DOHH2 (cell line): Measurements from ENCODE around the gene RAD51B.

Source experiments
- EZH2phosphoT487 ChIP-seq: fragments of 200-600 bp; sonication (generic); IDR thresholded peaks from 2 replicates; pipeline ENCODE4 v1.6.1; 2017; ENCODE audit warnings: borderline replicate concordance, mild to moderate bottlenecking, antibody characterized with exemption, low read length, moderate library complexity, mixed read lengths
- TF ChIP-seq, protein P1 (sequence below): fragments of 200-600 bp; sonication (generic); IDR thresholded peaks from one replicate; pipeline ENCODE4 v1.5.1; 2014; ENCODE audit warnings: antibody characterized with exemption, mild to moderate bottlenecking, low read depth, low read length; ENCODE audit not compliant: poor library complexity, severe bottlenecking

DNA sequence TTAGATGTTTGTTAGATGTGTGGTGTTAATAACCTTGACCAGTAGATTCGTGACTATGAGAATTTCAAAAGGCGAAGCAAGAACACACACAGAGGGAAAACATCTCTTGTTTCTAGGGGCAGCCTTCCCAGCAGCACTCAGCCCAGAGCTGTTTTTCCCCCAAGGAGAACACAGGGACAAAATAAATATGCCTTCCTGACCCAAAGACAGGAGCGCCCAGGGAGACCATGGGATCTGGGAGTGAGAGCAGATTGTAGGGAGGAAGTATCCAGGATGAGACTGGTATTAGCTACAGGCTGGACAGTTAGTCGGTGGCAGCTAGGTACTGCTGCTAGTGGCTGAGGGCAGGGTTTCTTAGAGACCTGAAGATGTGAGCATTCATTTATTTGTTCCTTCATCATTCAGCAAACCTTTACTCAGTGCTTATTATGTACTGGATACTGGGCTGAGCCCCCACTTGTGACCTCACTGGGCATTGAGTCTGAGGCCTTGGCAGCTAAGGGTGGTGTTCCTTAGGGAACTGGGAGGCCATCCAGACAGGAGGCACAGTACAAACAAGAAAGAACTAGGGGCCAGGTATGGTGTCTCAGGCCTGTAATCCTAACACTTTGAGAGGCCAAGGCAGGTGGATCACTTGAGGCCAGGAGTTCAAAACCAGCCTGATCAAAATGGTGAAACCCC, 503.5 kb downstream of the RAD51B start:
- TF ChIP-seq, protein P1, sequence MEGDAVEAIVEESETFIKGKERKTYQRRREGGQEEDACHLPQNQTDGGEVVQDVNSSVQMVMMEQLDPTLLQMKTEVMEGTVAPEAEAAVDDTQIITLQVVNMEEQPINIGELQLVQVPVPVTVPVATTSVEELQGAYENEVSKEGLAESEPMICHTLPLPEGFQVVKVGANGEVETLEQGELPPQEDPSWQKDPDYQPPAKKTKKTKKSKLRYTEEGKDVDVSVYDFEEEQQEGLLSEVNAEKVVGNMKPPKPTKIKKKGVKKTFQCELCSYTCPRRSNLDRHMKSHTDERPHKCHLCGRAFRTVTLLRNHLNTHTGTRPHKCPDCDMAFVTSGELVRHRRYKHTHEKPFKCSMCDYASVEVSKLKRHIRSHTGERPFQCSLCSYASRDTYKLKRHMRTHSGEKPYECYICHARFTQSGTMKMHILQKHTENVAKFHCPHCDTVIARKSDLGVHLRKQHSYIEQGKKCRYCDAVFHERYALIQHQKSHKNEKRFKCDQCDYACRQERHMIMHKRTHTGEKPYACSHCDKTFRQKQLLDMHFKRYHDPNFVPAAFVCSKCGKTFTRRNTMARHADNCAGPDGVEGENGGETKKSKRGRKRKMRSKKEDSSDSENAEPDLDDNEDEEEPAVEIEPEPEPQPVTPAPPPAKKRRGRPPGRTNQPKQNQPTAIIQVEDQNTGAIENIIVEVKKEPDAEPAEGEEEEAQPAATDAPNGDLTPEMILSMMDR = no peak
- TF ChIP-seq EZH2phosphoT487 = no peak
